Neural cell (in vitro differentiated cells): ENCODE data around the gene NET1.

Experiments used
- CTCF ChIP-seq: fragments of 450-650 bp; IDR thresholded peaks from 2 replicates; pipeline ENCODE4 v1.5.1; 2014; ENCODE audit warnings: antibody characterized with exemption, mild to moderate bottlenecking, moderate library complexity; ENCODE audit not compliant: poor library complexity, severe bottlenecking
- EP300 ChIP-seq: fragments of 450-650 bp; conservative IDR thresholded peaks from 2 replicates; pipeline ENCODE4 v1.6.1; 2014; ENCODE audit warnings: antibody characterized with exemption, mild to moderate bottlenecking, moderate library complexity; ENCODE audit not compliant: poor library complexity, severe bottlenecking
- EZH2 ChIP-seq: fragments of 200-600, 300-800 bp; shearing (Covaris generic), sonication (generic); IDR thresholded peaks from 2 replicates; pipeline ENCODE4 v1.6.1; 2014; ENCODE audit warnings: antibody characterized with exemption, low read length, borderline replicate concordance, mild to moderate bottlenecking; ENCODE audit not compliant: insufficient read depth, poor library complexity, severe bottlenecking
- MXI1 ChIP-seq: fragments of 450-650 bp; conservative IDR thresholded peaks from 2 replicates; pipeline ENCODE4 v1.6.1; 2014; ENCODE audit warnings: antibody characterized with exemption, mild to moderate bottlenecking; ENCODE audit not compliant: poor library complexity, severe bottlenecking
- POLR2AphosphoS5 ChIP-seq: IDR thresholded peaks from 2 replicates; pipeline ENCODE4 v1.6.1; 2012
- RAD21 ChIP-seq: fragments of 450-650 bp; conservative IDR thresholded peaks from 2 replicates; pipeline ENCODE4 v1.6.1; 2014; ENCODE audit warnings: antibody characterized with exemption, mild to moderate bottlenecking, moderate library complexity
- REST ChIP-seq: IDR thresholded peaks from 2 replicates; pipeline ENCODE4 v1.6.1; 2012; ENCODE audit warnings: borderline replicate concordance
- SMC3 ChIP-seq: fragments of 450-650 bp; conservative IDR thresholded peaks from 2 replicates; pipeline ENCODE4 v1.6.1; 2014; ENCODE audit warnings: antibody characterized with exemption, mild to moderate bottlenecking, moderate library complexity; ENCODE audit not compliant: poor library complexity
- TAF1 ChIP-seq: IDR thresholded peaks from 2 replicates; pipeline ENCODE4 v1.6.1; 2012; ENCODE audit warnings: low read depth

- TF ChIP-seq CTCF: no peak
- no peak for TF ChIP-seq EZH2
- TF ChIP-seq POLR2AphosphoS5: no peak
- no peak for TF ChIP-seq EP300
- TF ChIP-seq SMC3: no peak
- TF ChIP-seq REST: no peak
- TF ChIP-seq RAD21: no peak
- TF ChIP-seq MXI1: no peak
- no peak for TF ChIP-seq TAF1
These were observed 91.1 kb downstream of the NET1 start for GRCh38 chr10:5503477-5503835.
